CD4-positive, alpha-beta T cell treated with Interleukin-2 at 100 ng/mL for 4 hours (primary cell): Measurements from ENCODE around the gene KRT74.

Source experiments
- DNase-seq: peaks from one replicate; pipeline ENCODE4 v3.0.0-alpha.2; 2020; ENCODE audit warnings: low spot score

The KRT74 gene

DNA sequence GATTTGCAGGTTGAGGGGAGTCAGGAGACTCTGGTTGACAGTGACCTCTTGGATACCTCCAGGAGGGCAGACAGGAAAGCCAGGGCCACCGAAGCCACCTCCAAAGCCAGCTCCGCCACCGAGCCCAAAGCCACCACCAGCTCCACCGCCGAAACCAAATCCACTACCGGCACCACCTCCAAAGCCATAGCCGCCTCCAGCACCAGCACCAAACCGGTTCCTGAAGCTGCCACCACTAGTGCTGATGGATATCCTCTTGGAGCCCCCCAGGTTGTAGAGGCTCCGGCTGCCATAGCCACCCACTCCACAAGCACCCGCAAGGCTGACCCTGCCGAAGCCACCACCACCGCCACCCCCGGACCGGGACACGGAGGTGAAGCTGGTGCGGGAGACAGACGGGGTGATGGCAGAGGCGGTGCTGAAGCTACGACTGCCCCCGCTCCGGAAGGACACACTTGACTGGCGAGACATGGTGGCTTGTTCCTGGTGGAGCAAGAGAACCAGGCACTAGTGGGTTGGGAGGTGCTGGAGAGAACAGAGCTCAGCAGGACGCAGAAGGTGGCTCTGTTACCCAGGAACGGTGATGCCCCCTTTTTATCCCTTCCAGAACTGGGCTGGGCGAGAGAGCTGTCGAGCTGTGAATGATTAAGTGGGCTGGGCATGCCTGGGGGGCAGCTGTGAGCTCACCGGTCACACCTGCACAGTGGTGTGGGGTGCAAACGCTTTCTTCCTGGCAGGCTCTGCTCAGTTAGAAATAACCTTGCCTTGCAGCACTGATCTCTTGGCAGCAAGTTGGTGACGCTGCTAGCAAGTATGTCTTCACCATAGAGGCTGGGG, 53.6 kb downstream of the KRT74 start, which contains the start of gene KRT5:
TSS of gene KRT5 (minus strand) at position 569 of the 837 bp plus-strand sequence. CDS start at position 471, 98 bp downstream.
- no peak for DNase-seq

DNA sequence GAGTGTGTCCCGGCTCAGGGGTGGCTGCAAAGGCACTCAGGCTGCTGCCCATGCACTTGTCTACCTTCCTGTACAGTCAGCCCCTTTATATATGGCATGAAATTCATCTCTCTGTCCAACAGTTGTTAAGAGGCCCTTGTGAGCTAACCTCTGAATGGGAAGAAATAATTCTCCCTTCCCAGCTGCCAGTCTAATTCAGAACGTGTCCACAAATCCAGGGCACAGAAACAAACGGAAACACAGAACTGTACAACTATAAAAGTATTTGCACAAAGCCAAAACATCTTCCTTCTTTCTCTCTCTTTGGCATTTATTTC, 54.3 kb downstream of the KRT74 start:
- DNase-seq: no peak

DNA sequence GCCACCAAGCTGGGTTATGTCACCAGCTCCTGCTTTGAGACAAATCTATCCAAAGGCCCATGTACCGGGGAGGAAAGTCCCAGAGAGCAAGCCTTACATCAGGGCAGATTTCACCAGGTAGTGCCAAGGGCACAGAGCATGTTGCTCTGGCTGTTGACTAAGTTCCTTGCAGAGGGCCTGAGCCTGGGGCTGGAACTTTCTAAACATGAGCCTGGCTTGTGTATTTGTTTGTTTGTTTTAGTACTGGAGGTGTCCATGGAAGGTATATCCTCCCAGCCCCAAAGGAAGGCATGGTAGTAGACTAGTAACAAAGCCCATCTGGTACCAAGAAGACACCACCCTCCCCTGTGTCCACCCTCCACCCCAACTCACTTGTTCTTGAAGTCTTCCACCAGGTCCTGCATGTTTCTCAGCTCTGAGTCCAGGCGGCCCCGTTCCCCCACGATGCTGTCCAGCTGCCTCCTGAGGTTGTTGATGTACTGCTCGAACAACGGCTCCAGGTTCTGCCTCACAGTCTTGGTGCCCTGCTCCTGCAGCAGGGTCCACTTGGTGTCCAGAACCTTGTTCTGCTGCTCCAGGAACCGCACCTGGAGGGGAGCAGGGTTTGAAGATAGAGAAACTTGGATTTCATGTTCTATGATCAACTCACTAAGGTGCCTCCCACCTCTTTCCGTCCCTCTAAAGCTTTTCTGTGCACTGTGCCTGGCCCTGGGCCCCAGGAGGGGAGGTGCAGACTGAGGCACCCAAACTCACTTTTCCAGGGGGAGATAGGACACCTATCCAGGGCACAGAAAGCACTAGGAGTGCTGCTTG, 54.9 kb downstream of the KRT74 start:
- no peak for DNase-seq

DNA sequence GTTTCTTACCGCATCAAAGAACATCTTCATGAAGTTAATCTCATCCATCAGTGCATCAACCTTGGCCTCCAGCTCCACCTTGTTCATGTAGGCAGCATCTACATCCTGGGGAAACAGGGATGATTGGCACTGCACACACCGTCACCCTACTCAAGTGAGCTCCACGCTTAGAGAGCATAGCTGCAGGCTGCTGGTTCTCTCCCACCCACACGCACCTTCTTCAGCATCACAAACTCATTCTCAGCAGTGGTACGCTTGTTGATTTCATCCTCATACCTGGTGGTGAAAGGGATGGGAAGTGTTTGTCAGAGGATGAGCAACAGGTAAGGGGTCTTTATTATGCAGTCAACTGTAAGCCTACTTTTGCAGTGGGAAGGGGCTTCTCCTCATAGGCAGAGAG, 55.8 kb downstream of the KRT74 start:
- no peak for DNase-seq

DNA sequence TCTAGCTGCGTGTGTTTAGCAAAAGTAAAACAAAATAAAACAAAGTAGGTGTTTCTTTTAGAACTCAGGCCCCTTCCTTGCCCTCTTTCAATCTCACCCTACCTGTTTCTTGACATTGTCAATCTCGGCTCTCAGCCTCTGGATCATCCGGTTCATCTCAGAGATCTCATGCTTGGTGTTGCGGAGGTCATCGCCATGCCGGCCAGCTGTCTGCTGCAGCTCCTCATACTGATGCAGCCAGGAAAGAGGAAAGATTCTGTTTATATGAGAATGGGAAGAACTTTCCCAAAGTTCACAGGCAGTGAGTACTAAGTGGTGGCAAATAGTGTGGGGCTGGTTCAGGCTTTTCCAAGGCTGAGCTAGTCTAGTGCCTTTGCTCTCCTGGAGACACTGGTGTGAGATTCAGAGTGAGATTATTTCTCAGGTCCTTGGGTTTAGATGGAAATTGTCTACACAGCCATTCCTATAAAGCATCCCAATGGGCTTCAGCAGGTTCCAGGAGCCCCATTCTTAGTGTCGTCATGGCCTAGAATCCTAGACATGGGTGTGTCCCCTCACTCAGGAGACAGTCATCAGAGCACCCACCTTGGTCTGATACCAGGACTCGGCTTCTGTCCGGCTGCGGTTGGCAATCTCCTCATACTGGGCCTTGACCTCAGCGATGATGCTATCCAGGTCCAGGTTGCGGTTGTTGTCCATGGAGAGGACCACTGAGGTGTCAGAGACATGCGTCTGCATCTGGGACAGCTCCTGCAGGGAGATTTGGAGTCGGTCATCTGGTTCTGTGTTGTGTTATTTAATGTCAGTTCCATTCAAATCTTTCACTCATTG, 56.4 kb downstream of the KRT74 start:
- no peak for DNase-seq

DNA sequence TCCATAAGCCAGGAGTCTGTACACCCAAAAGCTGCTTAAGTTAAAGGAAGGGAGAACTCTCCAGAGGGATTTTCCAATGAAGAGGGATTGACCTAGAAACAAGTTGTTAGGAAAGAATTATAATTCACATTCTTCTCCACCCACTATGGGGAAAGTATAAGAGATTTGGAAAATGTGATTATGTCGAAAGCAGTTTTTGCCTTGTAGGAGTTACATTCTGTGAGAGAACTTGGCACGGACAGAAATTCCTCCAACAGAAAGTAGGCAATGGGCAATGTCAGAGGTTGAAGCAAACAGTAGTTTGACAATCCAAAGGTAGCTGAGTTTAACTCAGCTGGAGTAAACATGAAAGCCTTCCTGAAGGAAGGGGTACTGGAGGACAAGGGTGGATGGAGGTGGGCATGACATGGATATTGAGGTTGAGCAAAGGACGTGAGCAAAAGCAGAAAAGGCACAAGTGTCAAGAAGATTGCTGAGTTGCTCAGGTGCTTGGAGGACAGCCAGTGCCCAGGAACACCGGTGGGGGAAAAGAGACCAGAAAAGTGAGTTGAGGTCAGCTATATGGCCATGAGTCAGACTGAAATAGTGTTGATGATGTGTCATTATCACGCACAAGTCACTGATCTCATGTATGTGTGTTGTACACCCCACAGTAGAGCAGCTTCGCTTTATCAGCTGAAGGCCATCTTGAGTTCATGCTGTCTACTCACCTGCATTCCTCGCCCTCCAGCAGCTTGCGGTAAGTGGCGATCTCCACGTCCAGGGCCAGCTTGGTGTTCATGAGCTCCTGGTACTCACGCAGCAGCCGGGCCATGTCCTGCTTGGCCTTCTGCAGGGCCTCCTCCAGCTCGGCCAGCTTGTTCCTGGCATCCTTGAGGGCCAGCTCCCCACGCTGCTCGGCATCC, 57.5 kb downstream of the KRT74 start:
- DNase-seq: no peak
